ENCODE results near the gene FRMD5. TPM values are rescaled to one million over a fixed set of nuclear protein-coding genes. Genes with fewer than 3 reads are reported as not detected.

The FRMD5 gene
- total RNA-seq, 2 donors from 2014 or later = 3.6 to 7.0 TPM

GRCh38 chr15:43920254-43920600 lies 274.8 kb downstream of the FRMD5 start:
- Mint-ChIP-seq H3K27ac (no peak overlapping the region), H3K4me3 (no peak overlapping the region), H3K27me3 (ENCODE audit: insufficient read depth) (no peaks in the 10 kb centered on the region), H3K9me3 (no peaks in the 10 kb centered on the region), H3K36me3 (ENCODE audit: low read depth) (peaks cover 2% of the 10 kb centered on the region), H3K4me1 (peaks cover 23% of the 10 kb centered on the region)
- 89 to 91% methylated on average over 1 to 2 of the region's 2 CpGs for WGBS, 2 experiments (ENCODE audit: insufficient coverage in 1 of 2, insufficient read length in 1 of 2)
- H3K4me3 ChIP-seq (ENCODE audit: low read length) = no peak overlapping the region
- no peak for TF ChIP-seq CTCF (conservative IDR thresholded peaks at IDR 0.05)
- no peaks in the 10 kb centered on the region for H3K4me1 ChIP-seq (ENCODE audit: control insufficient read depth, insufficient read depth, low read length)
- DNase-seq = no peak
- H3K27me3 ChIP-seq (ENCODE audit: control insufficient read depth, insufficient read depth, low read length, poor library complexity, severe bottlenecking) = no peaks in the 10 kb centered on the region
- no peak overlapping the region for H3K27ac ChIP-seq (ENCODE audit: low read depth, low read length)
- no peaks in the 10 kb centered on the region for H3K36me3 ChIP-seq (ENCODE audit: control insufficient read depth, insufficient read depth, low read length)
- H3K9me3 ChIP-seq (ENCODE audit: control insufficient read depth, low read length) = no peaks in the 10 kb centered on the region
- no peak overlapping the region for H3K9ac ChIP-seq (ENCODE audit: extremely low read depth, low read length, poor library complexity, severe bottlenecking)

GRCh38 chr15:43919540-43920253 lies 275.4 kb downstream of the FRMD5 start:
- H3K4me1 ChIP-seq (ENCODE audit: control insufficient read depth, insufficient read depth, low read length) = no peaks in the 10 kb centered on the region
- H3K36me3 ChIP-seq (ENCODE audit: control insufficient read depth, insufficient read depth, low read length) = no peaks in the 10 kb centered on the region
- no peaks in the 10 kb centered on the region for H3K9me3 ChIP-seq (ENCODE audit: control insufficient read depth, low read length)
- no peak overlapping the region for H3K9ac ChIP-seq (ENCODE audit: extremely low read depth, low read length, poor library complexity, severe bottlenecking)
- H3K4me3 ChIP-seq (ENCODE audit: low read length) = no peak overlapping the region
- peaks cover 25% of the 10 kb centered on the region for H3K4me1 Mint-ChIP-seq
- DNase-seq = no peak
- H3K27ac Mint-ChIP-seq = no peak overlapping the region
- WGBS, 2 experiments (ENCODE audit: insufficient coverage in 1 of 2, insufficient read length in 1 of 2) = 89 to 90% methylated on average over 2 to 5 of the region's 5 CpGs
- H3K36me3 Mint-ChIP-seq (ENCODE audit: low read depth) = peaks cover 2% of the 10 kb centered on the region
- no peaks in the 10 kb centered on the region for H3K27me3 ChIP-seq (ENCODE audit: control insufficient read depth, insufficient read depth, low read length, poor library complexity, severe bottlenecking)
- H3K27ac ChIP-seq (ENCODE audit: low read depth, low read length) = no peak overlapping the region
- H3K4me3 Mint-ChIP-seq = no peak overlapping the region
- TF ChIP-seq CTCF (conservative IDR thresholded peaks at IDR 0.05) = no peak
- no peaks in the 10 kb centered on the region for H3K9me3 Mint-ChIP-seq
- no peaks in the 10 kb centered on the region for H3K27me3 Mint-ChIP-seq (ENCODE audit: insufficient read depth)

- H3K9ac ChIP-seq (ENCODE audit: extremely low read depth, low read length, poor library complexity, severe bottlenecking) = no peak overlapping the region
- DNase-seq = no peak
- Mint-ChIP-seq H3K36me3 (ENCODE audit: low read depth) (peaks cover 2% of the 10 kb centered on the region), H3K4me1 (peaks cover 25% of the 10 kb centered on the region), H3K4me3 (no peak overlapping the region), H3K9me3 (no peaks in the 10 kb centered on the region), H3K27me3 (ENCODE audit: insufficient read depth) (no peaks in the 10 kb centered on the region), H3K27ac (no peak overlapping the region)
- no peak overlapping the region for H3K27ac ChIP-seq (ENCODE audit: low read depth, low read length)
- H3K9me3 ChIP-seq (ENCODE audit: control insufficient read depth, low read length) = no peaks in the 10 kb centered on the region
- no peaks in the 10 kb centered on the region for H3K4me1 ChIP-seq (ENCODE audit: control insufficient read depth, insufficient read depth, low read length)
- WGBS, 2 experiments (ENCODE audit: insufficient coverage in 1 of 2, insufficient read length in 1 of 2) = 89 to 93% methylated on average over 6 of the region's 6 CpGs
- H3K36me3 ChIP-seq (ENCODE audit: control insufficient read depth, insufficient read depth, low read length) = no peaks in the 10 kb centered on the region
- TF ChIP-seq CTCF (conservative IDR thresholded peaks at IDR 0.05) = no peak
- no peaks in the 10 kb centered on the region for H3K27me3 ChIP-seq (ENCODE audit: control insufficient read depth, insufficient read depth, low read length, poor library complexity, severe bottlenecking)
- H3K4me3 ChIP-seq (ENCODE audit: low read length) = no peak overlapping the region
Observed at GRCh38 chr15:43918717-43919116, 276.4 kb downstream of the FRMD5 start.

Measured in endodermal cell (in vitro differentiated cells).